Measurements from ENCODE around the gene PIK3CA. TPM values are rescaled to one million over a fixed set of nuclear protein-coding genes. Genes with fewer than 3 reads are reported as not detected.

Gene PIK3CA
- total and polyA plus RNA-seq, 10 of the 15 experiments (the other 5 are each of a cell fraction or from before 2014, with no cell fraction given) = 3.0 to 18.6 (median 9.0) TPM

DNA sequence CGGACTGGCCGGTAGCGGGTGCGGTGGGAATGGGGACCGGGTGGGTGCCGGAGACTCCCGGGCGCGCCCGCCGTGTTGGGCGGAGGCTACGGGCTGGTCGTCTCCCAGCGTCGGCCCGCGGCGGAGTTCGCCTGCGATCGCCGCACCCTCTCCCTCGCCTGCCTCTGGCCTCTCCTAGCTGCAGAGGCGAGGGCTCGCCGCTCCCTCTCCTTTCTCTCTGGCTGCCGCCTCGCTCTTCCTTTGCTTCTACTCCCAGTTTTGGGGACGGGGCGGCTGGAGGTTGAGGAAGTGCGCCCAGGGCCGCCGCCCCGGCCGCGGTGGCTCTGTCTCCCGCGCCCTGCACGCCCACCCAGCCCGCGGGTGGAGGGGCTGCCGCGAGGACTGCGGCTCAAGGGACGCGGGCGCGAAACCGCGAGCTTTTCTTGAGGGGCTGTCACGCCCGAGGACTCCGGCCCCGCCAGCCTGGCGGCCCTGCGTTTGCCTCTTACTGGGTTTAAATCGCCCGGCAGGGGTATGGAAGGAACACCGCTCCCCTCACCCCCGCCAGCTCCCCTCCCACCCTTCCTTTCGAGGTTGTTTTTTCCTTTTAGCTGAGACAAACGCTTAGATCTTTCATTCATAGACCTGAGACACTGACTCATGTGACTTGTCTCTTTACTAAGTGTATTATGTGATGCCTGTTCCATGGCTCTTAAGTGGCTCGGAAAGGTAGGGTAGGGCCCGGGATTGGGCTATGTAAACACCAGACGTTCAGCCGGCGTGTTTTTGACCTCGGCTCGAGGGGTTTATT is 654 bp downstream of the PIK3CA start:
- ChIA-PET CTCF (interaction anchor here (1.1 to 3.8 kb wide), 10 partner anchors 11 to 176 kb away, joined by 3 to 31 read pairs (median 6); no protein-coding TSS in a partner anchor), SMC1A (ENCODE audit: uncharacterized antibody, unreplicated experiment) (interaction anchor here (0.6 to 5.7 kb wide), 20 partner anchors 9 to 176 kb away, joined by 3 to 33 read pairs (median 8); partner anchors contain the start of gene ZMAT3), POLR2A (interaction anchor here (0.6 to 4.9 kb wide), 7 partner anchors 22 to 736 kb away, joined by 3 to 28 read pairs (median 3); partner anchors contain the start of gene ZMAT3), RAD21 (ENCODE audit: unreplicated experiment) (interaction anchor here (0.8 to 4.5 kb wide), 16 partner anchors 18 to 180 kb away, joined by 3 to 38 read pairs (median 6); partner anchors contain the start of gene ZMAT3)
- intact Hi-C loops (cut with micrococcal nuclease; ENCODE audit: unreplicated experiment) (loop anchor here (1.0 to 5.0 kb wide), 7 partner anchors 42 to 134 kb away; partner anchors contain the start of gene ZMAT3), in situ Hi-C loops (cut with MboI) (loop anchor here (5.0 kb wide), 1 partner anchor 168 kb away; no protein-coding TSS in a partner anchor)
- H3K9ac ChIP-seq (ENCODE audit: control insufficient read depth, insufficient read depth, low read length) = peak overlapping the region; percentile 87
- DNase-seq (ENCODE audit: low read depth, low spot score) (no peak), FAIRE-seq (no peak), ATAC-seq (peak; percentile 34)
- H4K20me1 ChIP-seq (ENCODE audit: control insufficient read depth, insufficient read depth) = no peaks in the 10 kb centered on the region
- H3K27me3 ChIP-seq (replicated peaks in 1 of 2; ENCODE audit: control insufficient read depth in 2 of 2, insufficient read depth in 2 of 2, low read length in 1 of 2) = no peaks in the 10 kb centered on the region
- WGBS (ENCODE audit: insufficient coverage, insufficient replicate concordance, low lambda C conversion rate, missing lambda C conversion rate) = 2% methylated on average over 29 of the region's 70 CpGs
- H2AFZ ChIP-seq (ENCODE audit: control insufficient read depth, low read depth, low read length) = peak overlapping the region; percentile 73
- H3K4me2 ChIP-seq (ENCODE audit: control insufficient read depth, insufficient read depth) = peak overlapping the region; percentile 69; the same call in 1 of the 2 replicates
- no peaks in the 10 kb centered on the region for H3K36me3 ChIP-seq (ENCODE audit: control insufficient read depth in 2 of 2, insufficient read depth in 2 of 2, low read length in 1 of 2)
- H3K9me3 ChIP-seq (replicated peaks; ENCODE audit: control insufficient read depth, insufficient read depth, low read length) = no peaks in the 10 kb centered on the region
- no TSS peak for BruUV-seq (replicated peaks)
- peaks cover 47% of the 10 kb centered on the region for H3K79me2 ChIP-seq (ENCODE audit: control insufficient read depth, insufficient read depth, low read length)
- peak overlapping the region; percentile 82 for H3K4me3 ChIP-seq
- H3K27ac ChIP-seq (ENCODE audit: control insufficient read depth, insufficient read depth) = peak overlapping the region; percentile 88
- H3K4me1 ChIP-seq (ENCODE audit: control insufficient read depth, insufficient read depth, low read length) = peaks cover 5% of the 10 kb centered on the region; the same call in 1 of the 2 replicates
- no peak for TF ChIP-seq TCF7 (IDR thresholded peaks at IDR 0.05; ENCODE audit: borderline replicate concordance)
- TF ChIP-seq EZH2 (IDR thresholded peaks at IDR 0.05; ENCODE audit: borderline replicate concordance, control insufficient read depth, low read depth, low read length) = no peak
- TF ChIP-seq DPF2 (IDR thresholded peaks at IDR 0.05) = peak; percentile 79
- TF ChIP-seq RB1 (IDR thresholded peaks at IDR 0.05; ENCODE audit: borderline replicate concordance) = 0 out of 2 replicates have a peak, but pooled peaks have one; percentile 23
- TF ChIP-seq YY1 (IDR thresholded peaks at IDR 0.05; ENCODE audit: low read depth, low read length) = no peak
- no peak for TF ChIP-seq CHD1 (IDR thresholded peaks at IDR 0.05; ENCODE audit: low read depth, low read length)
- TF ChIP-seq GATAD2B (conservative IDR thresholded peaks at IDR 0.05; ENCODE audit: low read depth) = peak; percentile 90; the same call in 1 of the 2 replicates
- TF ChIP-seq IKZF1 (conservative IDR thresholded peaks at IDR 0.05) = peak; percentile 49
- TF ChIP-seq RAD51 (IDR thresholded peaks at IDR 0.05) = no peak
- TF ChIP-seq E4F1 (IDR thresholded peaks at IDR 0.05; ENCODE audit: borderline replicate concordance, partially characterized antibody) = no peak
- peak; percentile 31; the same call in 1 of the 2 replicates for TF ChIP-seq NR2F1 (conservative IDR thresholded peaks at IDR 0.05)
- no peak for TF ChIP-seq PKNOX1 (IDR thresholded peaks at IDR 0.05)
- no peak for TF ChIP-seq IRF4 (IDR thresholded peaks at IDR 0.05; ENCODE audit: low read depth, low read length)
- TF ChIP-seq POU2F2 (IDR thresholded peaks at IDR 0.05; ENCODE audit: borderline replicate concordance, low read depth, low read length) = no peak
- TF ChIP-seq, protein P1, sequence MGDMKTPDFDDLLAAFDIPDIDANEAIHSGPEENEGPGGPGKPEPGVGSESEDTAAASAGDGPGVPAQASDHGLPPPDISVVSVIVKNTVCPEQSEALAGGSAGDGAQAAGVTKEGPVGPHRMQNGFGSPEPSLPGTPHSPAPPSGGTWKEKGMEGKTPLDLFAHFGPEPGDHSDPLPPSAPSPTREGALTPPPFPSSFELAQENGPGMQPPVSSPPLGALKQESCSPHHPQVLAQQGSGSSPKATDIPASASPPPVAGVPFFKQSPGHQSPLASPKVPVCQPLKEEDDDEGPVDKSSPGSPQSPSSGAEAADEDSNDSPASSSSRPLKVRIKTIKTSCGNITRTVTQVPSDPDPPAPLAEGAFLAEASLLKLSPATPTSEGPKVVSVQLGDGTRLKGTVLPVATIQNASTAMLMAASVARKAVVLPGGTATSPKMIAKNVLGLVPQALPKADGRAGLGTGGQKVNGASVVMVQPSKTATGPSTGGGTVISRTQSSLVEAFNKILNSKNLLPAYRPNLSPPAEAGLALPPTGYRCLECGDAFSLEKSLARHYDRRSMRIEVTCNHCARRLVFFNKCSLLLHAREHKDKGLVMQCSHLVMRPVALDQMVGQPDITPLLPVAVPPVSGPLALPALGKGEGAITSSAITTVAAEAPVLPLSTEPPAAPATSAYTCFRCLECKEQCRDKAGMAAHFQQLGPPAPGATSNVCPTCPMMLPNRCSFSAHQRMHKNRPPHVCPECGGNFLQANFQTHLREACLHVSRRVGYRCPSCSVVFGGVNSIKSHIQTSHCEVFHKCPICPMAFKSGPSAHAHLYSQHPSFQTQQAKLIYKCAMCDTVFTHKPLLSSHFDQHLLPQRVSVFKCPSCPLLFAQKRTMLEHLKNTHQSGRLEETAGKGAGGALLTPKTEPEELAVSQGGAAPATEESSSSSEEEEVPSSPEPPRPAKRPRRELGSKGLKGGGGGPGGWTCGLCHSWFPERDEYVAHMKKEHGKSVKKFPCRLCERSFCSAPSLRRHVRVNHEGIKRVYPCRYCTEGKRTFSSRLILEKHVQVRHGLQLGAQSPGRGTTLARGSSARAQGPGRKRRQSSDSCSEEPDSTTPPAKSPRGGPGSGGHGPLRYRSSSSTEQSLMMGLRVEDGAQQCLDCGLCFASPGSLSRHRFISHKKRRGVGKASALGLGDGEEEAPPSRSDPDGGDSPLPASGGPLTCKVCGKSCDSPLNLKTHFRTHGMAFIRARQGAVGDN (IDR thresholded peaks at IDR 0.05) = no peak
- no peak for TF ChIP-seq CBX5 (IDR thresholded peaks at IDR 0.05; ENCODE audit: low read depth)

Data from GM12878 (cell line).